Hepatocyte (in vitro differentiated cells): ENCODE measurements around the gene YPEL1.
"Not testable (repeated sequence)": the region's sequence is repeated elsewhere in the genome, so short reads cannot be mapped to it uniquely, and the experiment has no call there.

Source experiments
- CTCF ChIP-seq: fragments of 200-600 bp; sonication (generic); IDR thresholded peaks from 2 replicates; pipeline ENCODE4 v1.5.1; 2016; ENCODE audit warnings: antibody characterized with exemption, mild to moderate bottlenecking; ENCODE audit not compliant: poor library complexity
- EZH2 ChIP-seq: fragments of 200-600 bp; sonication (generic); IDR thresholded peaks from 2 replicates; pipeline ENCODE4 v1.6.1; 2016; ENCODE audit warnings: antibody characterized with exemption, mild to moderate bottlenecking, borderline replicate concordance
- EZH2phosphoT487 ChIP-seq: fragments of 200-600 bp; sonication (generic); IDR thresholded peaks from one replicate; pipeline ENCODE4 v1.6.1; 2018; ENCODE audit warnings: antibody characterized with exemption, mild to moderate bottlenecking, low read depth, moderate library complexity; ENCODE audit not compliant: unreplicated experiment, severe bottlenecking

- not testable (repeated sequence) for TF ChIP-seq CTCF, EZH2, EZH2phosphoT487
These were observed 6.4 kb downstream of the YPEL1 start for GRCh38 chr22:21729184-21729583.
